GM23338 (cell line): ENCODE measurements around the gene PDCD11.

Experiments used
- CREB1 ChIP-seq: fragments of 250-450 bp; sonication (Bioruptor Pico); IDR thresholded peaks from 2 replicates; pipeline ENCODE4 v1.5.0; 2020; ENCODE audit warnings: low read depth, mild to moderate bottlenecking, moderate library complexity
- EZH2 ChIP-seq: fragments of 200-600 bp; sonication (generic); IDR thresholded peaks from one replicate; pipeline ENCODE4 v1.8.0; 2017; ENCODE audit warnings: antibody characterized with exemption, mild to moderate bottlenecking, low read depth; ENCODE audit not compliant: unreplicated experiment
- EZH2phosphoT487 ChIP-seq: fragments of 200-600 bp; sonication (generic); IDR thresholded peaks from one replicate; pipeline ENCODE4 v1.8.1; 2018; ENCODE audit warnings: antibody characterized with exemption; ENCODE audit not compliant: unreplicated experiment
- POLR2AphosphoS5 ChIP-seq: IDR thresholded peaks from 2 replicates; pipeline ENCODE4 v1.6.1; 2016; ENCODE audit warnings: antibody characterized with exemption, low read depth
- ZNF114 ChIP-seq: fragments of 250-450 bp; sonication (Bioruptor Pico); IDR thresholded peaks from 2 replicates; pipeline ENCODE4 v1.5.0; 2020; ENCODE audit warnings: mild to moderate bottlenecking, moderate library complexity
- TF ChIP-seq, protein P1 (sequence below): IDR thresholded peaks from one replicate; pipeline ENCODE4 v1.6.1; 2018; ENCODE audit warnings: antibody characterized with exemption; ENCODE audit not compliant: unreplicated experiment
- TF ChIP-seq, protein P2 (sequence below), 2 experiments: fragments of 200-600 bp in 1 of 2; sonication (generic) in 1 of 2; conservative IDR thresholded peaks; 2 replicates each; pipeline versions ENCODE4 v1.5.1 to v1.6.1; 2016 to 2017; ENCODE audit warnings: antibody characterized with exemption in 2 of 2, low read depth in 2 of 2, mild to moderate bottlenecking in 2 of 2, moderate library complexity in 1 of 2
- TF ChIP-seq, protein P3 (sequence below): fragments of 250-450 bp; sonication (Bioruptor Pico); IDR thresholded peaks from 2 replicates; pipeline ENCODE4 v1.5.0; 2020; ENCODE audit warnings: mild to moderate bottlenecking, moderate library complexity

DNA sequence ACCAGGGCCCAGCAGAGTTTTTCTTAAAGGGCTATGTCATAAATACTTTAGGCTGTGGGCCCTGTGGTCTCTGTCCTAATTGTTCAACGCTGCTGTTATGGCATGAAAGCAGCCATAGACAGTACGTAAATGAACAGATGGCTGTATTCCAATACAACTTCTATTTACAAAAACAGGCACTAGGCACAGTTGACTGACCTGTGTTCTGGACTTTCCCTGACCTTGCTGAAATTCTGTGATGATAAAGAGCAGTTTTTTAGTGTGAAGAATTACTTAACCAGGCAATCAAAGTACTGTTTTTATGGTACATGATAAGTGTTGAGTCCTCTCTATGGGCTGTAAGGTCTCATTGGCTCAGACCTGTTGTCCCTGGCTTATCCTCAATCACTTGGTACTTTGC lies 17.1 kb downstream of the PDCD11 start:
- TF ChIP-seq, protein P1, sequence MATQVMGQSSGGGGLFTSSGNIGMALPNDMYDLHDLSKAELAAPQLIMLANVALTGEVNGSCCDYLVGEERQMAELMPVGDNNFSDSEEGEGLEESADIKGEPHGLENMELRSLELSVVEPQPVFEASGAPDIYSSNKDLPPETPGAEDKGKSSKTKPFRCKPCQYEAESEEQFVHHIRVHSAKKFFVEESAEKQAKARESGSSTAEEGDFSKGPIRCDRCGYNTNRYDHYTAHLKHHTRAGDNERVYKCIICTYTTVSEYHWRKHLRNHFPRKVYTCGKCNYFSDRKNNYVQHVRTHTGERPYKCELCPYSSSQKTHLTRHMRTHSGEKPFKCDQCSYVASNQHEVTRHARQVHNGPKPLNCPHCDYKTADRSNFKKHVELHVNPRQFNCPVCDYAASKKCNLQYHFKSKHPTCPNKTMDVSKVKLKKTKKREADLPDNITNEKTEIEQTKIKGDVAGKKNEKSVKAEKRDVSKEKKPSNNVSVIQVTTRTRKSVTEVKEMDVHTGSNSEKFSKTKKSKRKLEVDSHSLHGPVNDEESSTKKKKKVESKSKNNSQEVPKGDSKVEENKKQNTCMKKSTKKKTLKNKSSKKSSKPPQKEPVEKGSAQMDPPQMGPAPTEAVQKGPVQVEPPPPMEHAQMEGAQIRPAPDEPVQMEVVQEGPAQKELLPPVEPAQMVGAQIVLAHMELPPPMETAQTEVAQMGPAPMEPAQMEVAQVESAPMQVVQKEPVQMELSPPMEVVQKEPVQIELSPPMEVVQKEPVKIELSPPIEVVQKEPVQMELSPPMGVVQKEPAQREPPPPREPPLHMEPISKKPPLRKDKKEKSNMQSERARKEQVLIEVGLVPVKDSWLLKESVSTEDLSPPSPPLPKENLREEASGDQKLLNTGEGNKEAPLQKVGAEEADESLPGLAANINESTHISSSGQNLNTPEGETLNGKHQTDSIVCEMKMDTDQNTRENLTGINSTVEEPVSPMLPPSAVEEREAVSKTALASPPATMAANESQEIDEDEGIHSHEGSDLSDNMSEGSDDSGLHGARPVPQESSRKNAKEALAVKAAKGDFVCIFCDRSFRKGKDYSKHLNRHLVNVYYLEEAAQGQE: no peak
- TF ChIP-seq ZNF114: no peak
- TF ChIP-seq, protein P2, sequence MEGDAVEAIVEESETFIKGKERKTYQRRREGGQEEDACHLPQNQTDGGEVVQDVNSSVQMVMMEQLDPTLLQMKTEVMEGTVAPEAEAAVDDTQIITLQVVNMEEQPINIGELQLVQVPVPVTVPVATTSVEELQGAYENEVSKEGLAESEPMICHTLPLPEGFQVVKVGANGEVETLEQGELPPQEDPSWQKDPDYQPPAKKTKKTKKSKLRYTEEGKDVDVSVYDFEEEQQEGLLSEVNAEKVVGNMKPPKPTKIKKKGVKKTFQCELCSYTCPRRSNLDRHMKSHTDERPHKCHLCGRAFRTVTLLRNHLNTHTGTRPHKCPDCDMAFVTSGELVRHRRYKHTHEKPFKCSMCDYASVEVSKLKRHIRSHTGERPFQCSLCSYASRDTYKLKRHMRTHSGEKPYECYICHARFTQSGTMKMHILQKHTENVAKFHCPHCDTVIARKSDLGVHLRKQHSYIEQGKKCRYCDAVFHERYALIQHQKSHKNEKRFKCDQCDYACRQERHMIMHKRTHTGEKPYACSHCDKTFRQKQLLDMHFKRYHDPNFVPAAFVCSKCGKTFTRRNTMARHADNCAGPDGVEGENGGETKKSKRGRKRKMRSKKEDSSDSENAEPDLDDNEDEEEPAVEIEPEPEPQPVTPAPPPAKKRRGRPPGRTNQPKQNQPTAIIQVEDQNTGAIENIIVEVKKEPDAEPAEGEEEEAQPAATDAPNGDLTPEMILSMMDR (conservative IDR thresholded peaks at IDR 0.05; ENCODE audit: low read depth in 2 of 2): no peak
- TF ChIP-seq EZH2: no peak
- TF ChIP-seq EZH2phosphoT487: no peak
- no peak for TF ChIP-seq CREB1 (CRISPR knock-in tag)
- TF ChIP-seq POLR2AphosphoS5: no peak
- TF ChIP-seq, protein P3, sequence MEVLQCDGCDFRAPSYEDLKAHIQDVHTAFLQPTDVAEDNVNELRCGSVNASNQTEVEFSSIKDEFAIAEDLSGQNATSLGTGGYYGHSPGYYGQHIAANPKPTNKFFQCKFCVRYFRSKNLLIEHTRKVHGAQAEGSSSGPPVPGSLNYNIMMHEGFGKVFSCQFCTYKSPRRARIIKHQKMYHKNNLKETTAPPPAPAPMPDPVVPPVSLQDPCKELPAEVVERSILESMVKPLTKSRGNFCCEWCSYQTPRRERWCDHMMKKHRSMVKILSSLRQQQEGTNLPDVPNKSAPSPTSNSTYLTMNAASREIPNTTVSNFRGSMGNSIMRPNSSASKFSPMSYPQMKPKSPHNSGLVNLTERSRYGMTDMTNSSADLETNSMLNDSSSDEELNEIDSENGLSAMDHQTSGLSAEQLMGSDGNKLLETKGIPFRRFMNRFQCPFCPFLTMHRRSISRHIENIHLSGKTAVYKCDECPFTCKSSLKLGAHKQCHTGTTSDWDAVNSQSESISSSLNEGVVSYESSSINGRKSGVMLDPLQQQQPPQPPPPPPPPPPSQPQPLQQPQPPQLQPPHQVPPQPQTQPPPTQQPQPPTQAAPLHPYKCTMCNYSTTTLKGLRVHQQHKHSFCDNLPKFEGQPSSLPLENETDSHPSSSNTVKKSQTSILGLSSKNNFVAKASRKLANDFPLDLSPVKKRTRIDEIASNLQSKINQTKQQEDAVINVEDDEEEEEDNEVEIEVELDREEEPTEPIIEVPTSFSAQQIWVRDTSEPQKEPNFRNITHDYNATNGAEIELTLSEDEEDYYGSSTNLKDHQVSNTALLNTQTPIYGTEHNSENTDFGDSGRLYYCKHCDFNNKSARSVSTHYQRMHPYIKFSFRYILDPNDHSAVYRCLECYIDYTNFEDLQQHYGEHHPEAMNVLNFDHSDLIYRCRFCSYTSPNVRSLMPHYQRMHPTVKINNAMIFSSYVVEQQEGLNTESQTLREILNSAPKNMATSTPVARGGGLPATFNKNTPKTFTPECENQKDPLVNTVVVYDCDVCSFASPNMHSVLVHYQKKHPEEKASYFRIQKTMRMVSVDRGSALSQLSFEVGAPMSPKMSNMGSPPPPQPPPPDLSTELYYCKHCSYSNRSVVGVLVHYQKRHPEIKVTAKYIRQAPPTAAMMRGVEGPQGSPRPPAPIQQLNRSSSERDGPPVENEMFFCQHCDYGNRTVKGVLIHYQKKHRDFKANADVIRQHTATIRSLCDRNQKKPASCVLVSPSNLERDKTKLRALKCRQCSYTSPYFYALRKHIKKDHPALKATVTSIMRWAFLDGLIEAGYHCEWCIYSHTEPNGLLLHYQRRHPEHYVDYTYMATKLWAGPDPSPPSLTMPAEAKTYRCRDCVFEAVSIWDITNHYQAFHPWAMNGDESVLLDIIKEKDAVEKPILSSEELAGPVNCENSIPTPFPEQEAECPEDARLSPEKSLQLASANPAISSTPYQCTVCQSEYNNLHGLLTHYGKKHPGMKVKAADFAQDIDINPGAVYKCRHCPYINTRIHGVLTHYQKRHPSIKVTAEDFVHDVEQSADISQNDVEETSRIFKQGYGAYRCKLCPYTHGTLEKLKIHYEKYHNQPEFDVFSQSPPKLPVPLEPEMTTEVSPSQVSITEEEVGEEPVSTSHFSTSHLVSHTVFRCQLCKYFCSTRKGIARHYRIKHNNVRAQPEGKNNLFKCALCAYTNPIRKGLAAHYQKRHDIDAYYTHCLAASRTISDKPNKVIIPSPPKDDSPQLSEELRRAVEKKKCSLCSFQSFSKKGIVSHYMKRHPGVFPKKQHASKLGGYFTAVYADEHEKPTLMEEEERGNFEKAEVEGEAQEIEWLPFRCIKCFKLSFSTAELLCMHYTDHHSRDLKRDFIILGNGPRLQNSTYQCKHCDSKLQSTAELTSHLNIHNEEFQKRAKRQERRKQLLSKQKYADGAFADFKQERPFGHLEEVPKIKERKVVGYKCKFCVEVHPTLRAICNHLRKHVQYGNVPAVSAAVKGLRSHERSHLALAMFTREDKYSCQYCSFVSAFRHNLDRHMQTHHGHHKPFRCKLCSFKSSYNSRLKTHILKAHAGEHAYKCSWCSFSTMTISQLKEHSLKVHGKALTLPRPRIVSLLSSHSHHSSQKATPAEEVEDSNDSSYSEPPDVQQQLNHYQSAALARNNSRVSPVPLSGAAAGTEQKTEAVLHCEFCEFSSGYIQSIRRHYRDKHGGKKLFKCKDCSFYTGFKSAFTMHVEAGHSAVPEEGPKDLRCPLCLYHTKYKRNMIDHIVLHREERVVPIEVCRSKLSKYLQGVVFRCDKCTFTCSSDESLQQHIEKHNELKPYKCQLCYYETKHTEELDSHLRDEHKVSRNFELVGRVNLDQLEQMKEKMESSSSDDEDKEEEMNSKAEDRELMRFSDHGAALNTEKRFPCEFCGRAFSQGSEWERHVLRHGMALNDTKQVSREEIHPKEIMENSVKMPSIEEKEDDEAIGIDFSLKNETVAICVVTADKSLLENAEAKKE (CRISPR knock-in tag): no peak
